Heart right ventricle (tissue), 16 donors: ENCODE data around the gene HCFC1R1. TPM values are rescaled to one million over a fixed set of nuclear protein-coding genes. Genes with fewer than 3 reads are reported as not detected.
A peak's percentile ranks its signal among the peaks of the same experiment; 100 is the strongest.
"Not testable (repeated sequence)": the region's sequence is repeated elsewhere in the genome, so short reads cannot be mapped to it uniquely, and the experiment has no call there.

Source experiments
- ATAC-seq, 8 donors: fragments of 200-7000 bp; cut with Tn5 transposase; one replicate each; pipeline ENCODE4 v1.9.1; 2020; ENCODE audit warnings: mild to moderate bottlenecking in 8 of 8, moderate library complexity in 8 of 8, moderate number of reproducible peaks in 1 of 8
- DNase-seq, 2 donors: peaks; one replicate each; pipeline ENCODE4 v3.0.0-alpha.2; 2020
- H3K27ac ChIP-seq, 10 donors: fragments of 200-600 bp; sonication (generic) in 2 of 10; one replicate each; pipeline versions ENCODE4 v1.5.0 to v1.8.0; 2020 to 2022; ENCODE audit warnings: mild to moderate bottlenecking in 3 of 10
- H3K27me3 ChIP-seq, 7 donors: fragments of 200-600 bp; one replicate each; pipeline ENCODE4 v1.8.0; 2021 to 2022; ENCODE audit warnings: mild to moderate bottlenecking in 2 of 7
- H3K36me3 ChIP-seq, 9 donors: fragments of 200-600 bp; sonication (generic) in 1 of 9; one replicate each; pipeline versions ENCODE4 v1.5.0 to v1.8.0; 2020 to 2022; ENCODE audit warnings: mild to moderate bottlenecking in 2 of 9
- H3K4me1 ChIP-seq, 9 donors: fragments of 200-600 bp; sonication (generic) in 1 of 9; one replicate each; pipeline versions ENCODE4 v1.5.0 to v1.8.0; 2020 to 2022; ENCODE audit warnings: mild to moderate bottlenecking in 4 of 9
- H3K4me3 ChIP-seq, 10 donors: fragments of 200-600 bp; sonication (generic) in 2 of 10; one replicate each; pipeline versions ENCODE4 v1.5.0 to v1.8.0; 2020 to 2022; ENCODE audit warnings: mild to moderate bottlenecking in 7 of 10, moderate library complexity in 2 of 10
- H3K9me3 ChIP-seq, 11 donors: fragments of 200-600 bp in 10 of 11; sonication (generic) in 2 of 11; one replicate each; pipeline versions ENCODE4 v1.5.0 to v1.8.0; 2013 to 2022; ENCODE audit warnings: mild to moderate bottlenecking in 2 of 11, control low read depth in 1 of 11, moderate library complexity in 1 of 11
- CTCF ChIP-seq, 9 donors: fragments of 200-600 bp; sonication (generic) in 2 of 9; IDR thresholded peaks; one replicate each; pipeline versions ENCODE4 v1.5.0 to v1.8.0; 2021 to 2022; ENCODE audit warnings: antibody characterized with exemption in 9 of 9, mild to moderate bottlenecking in 5 of 9, moderate library complexity in 1 of 9
- WGBS, 2 donors: extraction: QIAGEN DNeasy Blood & Tissue Kit; methylation state at CpG; one replicate each; pipeline ENCODE4 v1.1.7; 2013; ENCODE audit warnings: inconsistent platforms in 1 of 2; 5-methylcytosine and 5-hydroxymethylcytosine counted together
- intact Hi-C, 10 donors: fragments of 100-400 bp; cut with DNase I; formaldehyde crosslinking; loops; one replicate each; pipeline versions ENCODE4 v1.11.1 to v1.14.2; 2022
- polyA plus RNA-seq, 2 donors: library from polyadenylated mRNA; stranded (reverse); fragments of 200-250 nt; gene quantifications; one replicate each; pipeline ENCODE4 v1.2.3, GENCODE V29; 2013
- total RNA-seq, 10 donors: library from RNA; stranded (reverse); fragmentation: NEBNext Ultra II Directional in 3 of 10; extraction: Animal tissue kit (Norgen Biotek cat#: 25700) in 3 of 10; gene quantifications; one replicate each; pipeline versions ENCODE4 v1.2.1 to v1.2.4, GENCODE V29; 2021 to 2023
- donor health status: Arrhythmogenic right ventricular cardiomyopathy.
- donor health status: ischemic (EF 13 %, LVEDD 7.1; RV severe dilation, severe dysfunction).
- donor health status: healthy with polysubstance abuse.
- donor health status: DM: no; HTN: yes; CAD: no.
- donor health status: DM: no; HTN: no; CAD: no.
- donor health status: ischemic (EF 25% LVEDD 6.9; RV normal size, moderate dysfunction).
- donor health status: ischemic (EF 25% LVEDD 5.7; RV mildly dilated, moderate dysfunction).
- donor health status: healthy.
- donor health status: DM: yes; HTN: yes; CAD: no.
- donor health status: Ischemic cardiomyopathy.
- donor health status: ischemic (EF 35%, LVEDD 5.7; RV mildly dilated, moderate dysfunction).
- donor health status: nonischemic (EF 11% LVEDD 7.7; RV severe dilation, severe dysfunction).
- donor health status: DM: yes; HTN: yes; CAD: no.
- donor health status: PGD.
- donor health status: ischemic (EF 29% LVEDD 5.4; RV normal size, mild dysfunction).
- donor health status: nonischemic (EF 23%, LVEDD 6.1; RV moderate dilation, normal function).

The HCFC1R1 gene
- total and polyA plus RNA-seq, 12 donors = 41.8 to 370 (median 57.2) TPM

DNA sequence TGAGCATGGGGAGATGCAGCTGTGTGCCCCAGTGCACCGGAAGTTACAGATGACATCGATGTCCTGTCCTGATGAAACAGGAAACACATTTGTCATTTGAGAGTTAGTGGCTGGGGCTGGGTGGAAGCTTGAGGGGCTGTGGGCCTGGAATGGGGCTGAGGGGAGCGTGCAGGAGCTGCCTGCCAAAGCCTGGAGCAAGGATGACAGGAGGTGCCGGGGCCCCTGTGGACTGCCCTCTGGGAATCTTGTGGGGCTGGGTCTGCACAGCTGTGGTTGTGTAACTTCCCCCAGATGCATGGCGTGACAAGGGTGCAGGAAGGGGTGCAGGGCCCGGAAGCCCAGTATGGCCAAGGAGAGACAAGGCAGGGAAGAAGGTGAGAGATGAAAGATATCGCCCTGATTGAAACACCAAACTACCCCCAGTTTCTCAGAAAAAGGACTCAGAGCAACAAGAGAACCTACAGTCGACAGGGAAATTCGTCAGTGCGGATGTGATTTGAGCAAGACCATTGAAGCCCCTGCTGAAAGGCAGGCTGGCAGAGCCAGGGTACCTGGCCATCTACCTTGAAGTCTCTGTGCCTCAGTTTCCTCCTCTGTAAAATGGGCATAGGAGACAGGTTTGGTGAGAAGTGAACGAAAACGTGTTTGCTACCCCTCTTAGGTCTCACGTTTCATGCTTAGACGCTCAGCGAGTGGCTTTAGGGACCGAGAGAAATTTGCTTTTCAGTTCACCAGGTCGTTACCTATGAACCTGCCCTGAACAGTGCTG, 31.4 kb upstream of the HCFC1R1 start:
- 75 to 81% methylated on average over 17 of the region's 17 CpGs for WGBS, 2 donors
- peaks cover 0 to 8% (median 1%) of the 10 kb centered on the region in 7 donors for H3K27me3 ChIP-seq
- DNase-seq = no peak
- peak overlapping the region in 1 of 10 donors; percentile 76 for H3K27ac ChIP-seq
- TF ChIP-seq CTCF (IDR thresholded peaks at IDR 0.05) = no peak
- no peak overlapping the region for H3K4me3 ChIP-seq
- peaks cover 0 to 15% (median 0%) of the 10 kb centered on the region in 9 donors for H3K36me3 ChIP-seq
- no peaks in the 10 kb centered on the region for H3K9me3 ChIP-seq
- ATAC-seq = no peak
- intact Hi-C loops = loop anchor here in 5 of 10 donors (5.0 to 10.0 kb wide), 6 partner anchors 42 to 112 kb away; partner anchors contain the start of genes ZNF205 (in 2 of the 5) and ZSCAN10 (in 1 of the 5)
- peaks cover 7 to 47% (median 17%) of the 10 kb centered on the region in 9 donors for H3K4me1 ChIP-seq

- ATAC-seq, H3K4me3 ChIP-seq, DNase-seq, H3K9me3 ChIP-seq: not testable (repeated sequence)
- H3K4me1 ChIP-seq = peaks cover 2 to 33% (median 7%) of the 10 kb centered on the region in 9 donors
- intact Hi-C loops = loop anchor here in 3 of 10 donors (10.0 kb wide), 2 partner anchors 61 to 111 kb away; partner anchors contain the start of gene ZNF205 (in 1 of the 3)
- peaks cover 0 to 15% (median 0%) of the 10 kb centered on the region in 9 donors for H3K36me3 ChIP-seq
- WGBS, 2 donors = 90 to 91% methylated on average over 12 of the region's 13 CpGs
- peaks cover 0 to 26% (median 15%) of the 10 kb centered on the region in 7 donors for H3K27me3 ChIP-seq
- H3K27ac ChIP-seq = peak overlapping the region in 1 of 10 donors; percentile 65
Observed at GRCh38 chr16:3053330-3053710, 29.6 kb upstream of the HCFC1R1 start.

DNA sequence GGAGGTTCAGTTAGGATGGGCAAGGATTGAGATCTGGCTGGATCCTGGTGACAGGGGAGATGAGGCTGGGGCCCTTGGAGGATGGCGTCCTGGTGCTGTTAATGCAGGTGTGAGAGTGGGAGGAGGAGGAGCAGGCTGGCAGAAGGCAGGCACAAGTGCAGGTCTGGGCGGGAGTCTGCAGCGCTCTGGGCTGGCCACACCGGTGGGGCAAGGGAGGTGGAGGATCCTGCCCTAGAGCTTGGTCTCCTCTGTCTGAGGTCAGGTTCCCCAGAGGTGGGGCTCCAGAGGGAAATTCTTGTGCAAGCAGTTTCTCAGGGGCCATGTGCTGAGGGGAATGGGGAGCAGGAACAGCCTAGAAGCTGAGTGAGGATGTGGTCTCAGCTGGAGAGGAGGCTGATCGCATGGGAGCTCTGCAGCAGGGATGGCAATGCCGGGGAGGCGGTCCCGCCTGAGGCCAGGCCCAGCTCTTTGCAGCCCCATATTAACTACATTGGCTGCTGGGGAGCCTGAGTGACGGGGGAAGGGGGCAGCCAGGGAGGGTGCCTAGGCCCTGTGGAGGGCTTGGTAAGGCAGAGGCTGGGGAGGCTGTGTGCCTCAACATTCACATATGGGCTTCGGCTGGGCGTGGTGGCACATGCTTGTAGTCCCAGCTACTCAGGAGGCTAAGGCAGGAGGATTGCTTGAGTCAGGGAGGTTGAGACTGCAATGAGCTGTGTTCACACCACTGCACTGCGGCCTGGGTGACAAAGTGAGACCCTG, 29.0 kb upstream of the HCFC1R1 start:
- peaks cover 0 to 32% (median 20%) of the 10 kb centered on the region in 7 donors for H3K27me3 ChIP-seq
- intact Hi-C loops = loop anchor here in 3 of 10 donors (10.0 kb wide), 2 partner anchors 62 to 112 kb away; partner anchors contain the start of gene ZNF205 (in 1 of the 3)
- peak overlapping the region in 1 of 10 donors; percentile 65 for H3K27ac ChIP-seq
- peak in 1 of 8 donors; percentile 8 for ATAC-seq
- H3K9me3 ChIP-seq, H3K4me3 ChIP-seq, DNase-seq: not testable (repeated sequence)
- 82 to 84% methylated on average over 10 to 11 of the region's 12 CpGs for WGBS, 2 donors
- peaks cover 0 to 14% (median 0%) of the 10 kb centered on the region in 9 donors for H3K36me3 ChIP-seq
- peaks cover 0 to 28% (median under 1%) of the 10 kb centered on the region in 9 donors for H3K4me1 ChIP-seq

DNA sequence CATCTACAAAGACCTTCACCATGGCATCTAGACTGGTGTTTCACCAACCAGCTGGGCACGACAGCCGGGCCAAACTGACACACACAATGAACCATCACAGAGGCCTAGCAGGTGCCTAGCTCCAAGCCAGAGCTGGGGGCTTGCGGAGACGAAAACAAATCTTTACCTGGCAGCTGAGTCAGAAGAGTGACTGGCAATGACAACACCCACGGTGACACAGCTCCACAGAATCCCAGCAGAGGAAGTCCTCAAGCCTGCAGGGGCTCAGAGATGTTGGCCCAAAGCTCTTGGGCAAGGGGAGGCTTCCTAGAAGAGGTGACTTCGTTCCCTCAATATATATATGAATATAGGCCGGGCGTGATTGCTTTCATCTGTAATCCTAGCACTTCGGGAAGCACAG, 27.8 kb upstream of the HCFC1R1 start:
- peak overlapping the region in 1 of 10 donors; percentile 65 for H3K27ac ChIP-seq
- 83 to 91% methylated on average over 9 of the region's 9 CpGs for WGBS, 2 donors
- no peak for TF ChIP-seq CTCF (IDR thresholded peaks at IDR 0.05)
- intact Hi-C loops = loop anchor here in 3 of 10 donors (10.0 kb wide), 2 partner anchors 63 to 113 kb away; partner anchors contain the start of gene ZNF205 (in 1 of the 3)
- peaks cover 6 to 44% (median 31%) of the 10 kb centered on the region in 7 donors for H3K27me3 ChIP-seq
- H3K36me3 ChIP-seq = peaks cover 0 to 2% (median 0%) of the 10 kb centered on the region in 9 donors
- no peak for ATAC-seq
- H3K9me3 ChIP-seq = no peaks in the 10 kb centered on the region
- H3K4me3 ChIP-seq = peak overlapping the region in 1 of 10 donors; percentile 7
- DNase-seq = no peak
- H3K4me1 ChIP-seq = peaks cover 2 to 22% (median 5%) of the 10 kb centered on the region in 9 donors

DNA sequence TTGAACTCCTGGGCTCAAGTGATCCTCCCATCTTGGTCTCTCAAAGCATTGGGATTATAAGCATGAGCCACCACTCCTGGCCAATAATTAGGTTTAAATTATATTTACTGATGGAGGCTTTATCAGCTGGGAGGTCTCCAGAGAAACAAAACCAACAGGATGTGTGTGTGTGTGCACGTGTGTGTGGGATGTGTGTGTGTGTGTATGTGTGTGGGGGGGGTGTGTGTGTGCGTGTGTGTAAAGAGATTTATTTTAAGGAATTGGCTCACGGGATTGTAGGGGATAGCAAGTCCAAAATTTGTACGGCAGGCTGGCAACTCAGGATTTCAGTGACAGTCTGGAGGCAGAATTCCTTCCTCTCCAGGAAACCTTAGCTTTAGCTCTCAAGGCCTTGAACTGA, 27.3 kb upstream of the HCFC1R1 start:
- Histone ChIP-seq H3K4me1 (peaks cover 4 to 22% (median 9%) of the 10 kb centered on the region in 9 donors), H3K27ac (peak overlapping the region in 1 of 10 donors; percentile 70), H3K4me3 (peak overlapping the region in 1 of 10 donors; percentile 65), H3K27me3 (peaks cover 6 to 49% (median 35%) of the 10 kb centered on the region in 7 donors), H3K36me3 (no peaks in the 10 kb centered on the region), H3K9me3 (no peaks in the 10 kb centered on the region)
- DNase-seq (no peak), ATAC-seq (no peak)
- 30 to 46% methylated on average over 4 of the region's 4 CpGs for WGBS, 2 donors
- no peak for TF ChIP-seq CTCF (IDR thresholded peaks at IDR 0.05)
- intact Hi-C loops = loop anchor here in 3 of 10 donors (10.0 kb wide), 2 partner anchors 64 to 114 kb away; partner anchors contain the start of gene ZNF205 (in 1 of the 3)
